Lower leg skin (tissue), 3 donors: Measurements from ENCODE around the gene IL3.

ENCODE experiments used
- CTCF ChIP-seq, 3 donors: fragments of 450-650 bp; IDR thresholded peaks; one replicate each; pipeline ENCODE4 v1.5.1; 2016; ENCODE audit warnings: antibody characterized with exemption in 3 of 3, mild to moderate bottlenecking in 3 of 3, moderate library complexity in 2 of 3
- POLR2A ChIP-seq, 2 donors: fragments of 450-650 bp; IDR thresholded peaks; one replicate each; pipeline ENCODE4 v1.6.1; 2016 to 2017; ENCODE audit warnings: antibody characterized with exemption in 2 of 2, mild to moderate bottlenecking in 1 of 2, moderate library complexity in 1 of 2

- no peak for TF ChIP-seq POLR2A (IDR thresholded peaks at IDR 0.05)
- TF ChIP-seq CTCF (IDR thresholded peaks at IDR 0.05), result no peak
These were observed 7.0 kb downstream of the IL3 start for GRCh38 chr5:132067451-132067850.
